ENCODE results near the gene TAOK1.
"Not testable (repeated sequence)": the region's sequence is repeated elsewhere in the genome, so short reads cannot be mapped to it uniquely, and the experiment has no call there.

TAOK1 gene

GRCh38 chr17:29449865-29450671, 59.9 kb downstream of the TAOK1 start:
- DNase-seq: no peak

DNA sequence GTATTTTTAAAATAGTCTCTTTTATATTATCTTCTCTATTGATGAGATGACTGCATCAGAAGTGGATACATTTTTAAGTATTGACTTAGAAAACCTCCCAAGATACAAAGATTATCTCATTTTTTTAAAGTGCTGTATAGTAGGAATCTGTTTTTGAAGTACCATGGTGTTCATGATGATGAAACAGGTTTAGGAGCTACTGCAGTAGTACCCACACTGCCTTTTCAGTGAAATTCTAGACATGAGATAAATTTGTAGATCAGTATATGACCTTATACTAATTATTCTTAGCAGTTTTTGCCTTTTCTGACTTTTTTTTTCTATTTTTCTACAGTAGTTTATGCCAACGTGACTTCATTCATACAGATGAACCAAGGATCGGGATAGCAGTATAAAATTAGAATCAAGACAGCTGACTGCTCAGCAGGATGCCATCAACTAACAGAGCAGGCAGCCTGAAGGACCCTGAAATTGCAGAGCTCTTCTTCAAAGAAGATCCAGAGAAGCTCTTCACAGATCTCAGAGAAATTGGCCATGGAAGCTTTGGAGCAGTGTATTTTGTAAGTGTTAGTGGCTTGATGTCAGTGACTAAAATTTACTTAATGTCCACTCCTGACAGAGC, 61.1 kb downstream of the TAOK1 start:
- DNase-seq: no peak

DNA sequence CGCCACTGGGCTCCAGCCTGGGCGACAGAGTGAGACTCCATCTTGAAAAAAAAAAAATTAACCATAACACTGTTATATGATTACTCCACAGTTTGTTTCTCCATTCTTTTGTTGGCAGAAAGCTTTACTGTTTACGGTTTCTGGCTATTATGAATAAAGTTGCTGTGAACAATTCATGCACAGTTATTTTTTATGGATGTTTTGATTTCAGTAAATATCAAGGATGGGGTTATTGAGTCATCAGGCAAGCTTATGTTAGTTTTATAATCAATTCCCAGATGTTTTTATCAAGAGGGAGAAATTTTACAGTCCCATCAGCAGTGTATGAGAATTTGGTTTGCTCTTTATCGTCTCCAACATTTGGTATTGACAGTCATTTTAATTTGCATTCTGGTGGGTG, 67.9 kb downstream of the TAOK1 start:
- no peak for DNase-seq

DNA sequence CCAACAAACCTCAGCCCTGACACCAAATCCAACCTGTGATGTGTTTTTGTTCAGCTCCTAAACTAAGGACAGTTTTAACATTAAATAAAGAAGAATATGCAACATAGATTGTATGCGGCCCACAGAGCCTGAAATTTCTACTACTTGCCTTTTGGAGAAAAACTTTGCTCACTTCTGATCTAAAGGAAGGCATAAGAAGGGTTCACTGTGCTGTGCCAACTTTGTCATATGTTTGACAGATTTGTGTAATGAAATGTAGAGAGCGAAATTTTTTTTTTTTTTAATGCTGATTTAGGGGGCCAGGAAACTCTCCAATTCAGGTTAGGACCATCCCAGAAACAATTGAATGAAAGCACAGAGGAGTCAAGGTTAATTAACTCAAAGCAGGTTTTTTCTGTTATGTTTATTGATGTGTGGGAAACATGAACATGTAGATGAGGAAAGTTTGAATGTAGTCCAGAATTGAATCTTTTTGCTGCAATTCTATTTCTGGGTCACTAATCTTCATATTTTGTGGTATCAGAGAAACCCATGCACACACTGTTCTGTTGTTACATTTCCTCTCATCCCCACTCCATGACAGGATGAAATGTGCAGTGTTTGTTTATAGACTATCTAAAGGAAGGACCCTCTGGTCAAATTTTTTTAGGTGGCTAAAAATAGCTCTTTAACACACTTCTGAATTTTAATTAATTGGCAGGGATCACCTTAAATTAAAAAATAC, 71.5 kb downstream of the TAOK1 start:
- no peak for DNase-seq

DNA sequence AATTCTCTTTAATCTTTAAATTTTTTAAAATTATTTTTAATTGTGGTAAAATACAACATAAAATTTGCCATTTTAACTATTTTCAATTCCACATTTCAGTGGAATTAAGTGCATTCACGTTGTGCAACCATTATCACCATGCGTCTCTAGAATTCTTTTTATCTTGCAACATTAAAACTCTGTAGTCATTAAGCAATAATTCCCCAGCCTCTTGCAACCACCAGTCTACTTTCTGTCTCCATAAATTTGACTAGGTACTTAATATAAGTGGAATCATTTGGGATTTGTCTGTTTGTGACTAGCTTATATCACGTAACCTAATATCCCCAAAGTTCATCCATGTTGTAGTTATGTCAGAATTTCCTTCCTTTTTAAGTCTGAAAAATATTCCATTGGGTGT, 79.1 kb downstream of the TAOK1 start:
- DNase-seq: no peak

- DNase-seq: not testable (repeated sequence)
Observed at GRCh38 chr17:29473437-29473836, 83.3 kb downstream of the TAOK1 start.

GRCh38 chr17:29474297-29474696, 84.1 kb downstream of the TAOK1 start:
- DNase-seq: no peak

- no peak for DNase-seq
Observed at GRCh38 chr17:29475891-29476290, 85.7 kb downstream of the TAOK1 start.

- DNase-seq: not testable (repeated sequence)
Observed at GRCh38 chr17:29480249-29480928, 90.2 kb downstream of the TAOK1 start.

GRCh38 chr17:29483503-29483902, 93.3 kb downstream of the TAOK1 start:
- DNase-seq: no peak

DNA sequence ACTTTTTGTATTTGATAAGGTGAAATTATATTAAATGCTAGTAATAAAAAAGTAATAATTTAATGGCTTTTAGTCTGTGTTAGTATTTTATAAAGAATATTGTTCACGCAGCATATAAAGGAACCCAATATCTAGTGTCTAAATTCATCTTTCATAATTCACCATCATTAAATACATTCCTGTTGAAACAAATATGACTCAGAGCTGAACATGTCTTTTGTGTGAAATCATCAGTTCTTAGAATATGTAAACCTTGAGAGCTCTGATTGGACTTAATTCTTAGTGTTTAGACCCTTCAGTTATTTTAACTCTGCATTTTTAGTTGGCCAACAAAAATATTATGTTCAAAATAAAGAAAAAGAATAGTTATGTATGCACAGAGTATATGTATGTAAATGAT, 104.8 kb downstream of the TAOK1 start:
- DNase-seq: no peak

- DNase-seq: no peak
Observed at GRCh38 chr17:29504711-29505110, 114.5 kb downstream of the TAOK1 start.

DNA sequence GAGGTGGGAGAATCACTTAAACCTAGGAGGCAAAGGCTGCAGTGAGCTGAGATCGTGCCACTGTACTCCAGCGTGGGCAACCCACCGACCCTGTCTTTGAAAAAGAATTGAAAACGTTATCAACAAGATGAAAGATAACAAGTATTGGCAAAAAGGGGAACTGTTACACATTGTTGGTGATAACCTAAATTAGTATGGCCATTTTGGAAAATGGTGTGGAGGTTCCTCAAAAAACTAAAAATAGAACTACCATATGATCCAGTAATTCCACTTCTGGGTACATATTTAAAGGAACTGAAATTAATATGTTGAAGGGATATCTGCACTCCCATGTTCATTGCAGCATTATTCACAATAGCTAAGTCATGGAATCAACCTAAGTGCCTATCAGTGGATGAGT, 115.7 kb downstream of the TAOK1 start:
- DNase-seq: no peak

DNA sequence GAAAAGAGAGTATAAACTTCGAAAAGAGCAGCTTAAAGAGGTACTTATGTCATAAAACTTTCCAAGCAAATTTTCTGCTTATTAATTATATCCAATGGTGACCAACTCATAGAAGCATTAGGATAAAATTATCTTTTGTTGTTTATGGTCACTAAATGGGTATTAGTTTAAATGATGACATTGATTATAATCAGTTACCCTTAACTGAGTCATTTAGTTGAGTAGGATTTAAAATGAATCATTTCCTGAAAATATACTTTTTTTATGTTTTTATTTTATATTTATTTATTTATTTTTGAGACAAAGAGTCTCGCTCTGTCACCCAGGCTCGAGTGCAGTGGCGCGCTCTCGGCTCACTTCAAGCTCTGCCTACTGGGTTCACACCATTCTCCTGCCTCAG, 120.8 kb downstream of the TAOK1 start:
- DNase-seq: no peak

GRCh38 chr17:29514792-29515191, 124.6 kb downstream of the TAOK1 start:
- no peak for DNase-seq

DNA sequence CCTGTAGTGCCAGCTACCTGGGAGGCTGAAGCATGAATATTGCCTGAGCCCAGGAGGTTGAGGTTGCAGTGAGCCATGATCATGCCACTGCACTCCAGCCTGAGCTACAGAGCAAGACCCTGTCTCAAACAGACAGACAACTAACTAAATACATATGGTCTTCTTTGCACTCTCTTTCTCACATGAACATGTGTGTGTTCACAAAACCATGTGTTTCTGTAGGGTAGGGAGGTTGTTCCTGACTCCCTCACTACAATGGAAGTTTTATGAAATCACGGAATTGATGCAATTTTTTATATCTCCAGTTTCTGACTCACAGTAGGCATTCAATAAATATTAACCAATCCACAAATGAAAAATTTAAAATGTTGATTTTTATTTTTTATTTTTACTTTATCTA, 128.2 kb downstream of the TAOK1 start:
- no peak for DNase-seq

GRCh38 chr17:29524692-29525091, 134.5 kb downstream of the TAOK1 start:
- no peak for DNase-seq

DNA sequence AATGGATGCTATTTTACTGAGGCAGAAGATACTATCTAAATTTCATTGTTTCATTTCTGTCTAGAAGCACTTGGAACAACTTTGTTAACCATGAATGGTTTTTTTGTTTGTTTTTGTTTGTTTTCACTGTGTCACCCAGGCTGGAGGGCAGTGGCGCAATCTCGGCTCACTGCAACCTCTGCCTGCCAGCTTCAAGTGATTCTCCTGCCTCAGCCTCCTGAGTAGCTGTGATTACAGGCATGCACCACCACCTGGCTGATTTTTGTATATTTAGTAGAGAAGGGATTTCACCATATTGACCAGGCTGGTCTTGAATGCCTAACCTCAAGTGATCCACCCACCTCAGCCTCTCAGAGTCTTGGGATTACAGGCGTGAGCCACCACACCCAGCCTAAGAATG, 136.2 kb downstream of the TAOK1 start:
- DNase-seq: no peak

DNA sequence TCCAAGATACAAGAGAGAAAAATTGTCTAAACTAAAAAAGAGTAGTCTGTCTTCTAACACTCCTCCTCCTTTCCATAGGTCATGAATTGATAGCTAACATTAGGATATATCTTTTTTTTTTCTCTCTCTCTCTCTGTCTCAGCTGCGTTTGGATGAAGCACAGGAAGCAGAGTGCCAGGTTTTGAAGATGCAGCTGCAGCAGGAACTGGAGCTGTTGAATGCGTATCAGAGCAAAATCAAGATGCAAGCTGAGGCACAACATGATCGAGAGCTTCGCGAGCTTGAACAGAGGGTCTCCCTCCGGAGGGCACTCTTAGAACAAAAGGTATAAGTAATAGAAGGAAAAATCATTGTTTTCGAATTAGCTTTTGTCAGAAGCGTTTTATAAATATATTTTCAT, 143.8 kb downstream of the TAOK1 start:
- no peak for DNase-seq

DNA sequence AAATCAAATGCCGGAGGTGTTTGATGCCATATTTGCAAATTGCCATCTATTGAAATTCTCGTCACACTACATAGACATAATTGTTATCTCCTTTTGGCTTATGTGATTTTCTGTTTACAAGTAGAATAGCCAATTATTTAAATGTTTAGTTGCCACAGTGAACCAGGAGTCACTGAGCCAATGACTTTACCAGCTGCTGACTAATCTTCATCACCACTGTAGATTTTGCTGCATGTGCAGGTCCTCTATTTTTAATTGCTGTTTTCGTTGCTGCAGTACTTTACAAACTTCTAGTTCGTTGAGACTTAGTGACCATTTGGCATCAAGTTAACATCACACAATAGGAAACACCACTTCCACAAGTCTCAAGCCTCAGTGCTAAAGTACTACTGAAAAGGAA, 153.9 kb downstream of the TAOK1 start:
- no peak for DNase-seq

DNA sequence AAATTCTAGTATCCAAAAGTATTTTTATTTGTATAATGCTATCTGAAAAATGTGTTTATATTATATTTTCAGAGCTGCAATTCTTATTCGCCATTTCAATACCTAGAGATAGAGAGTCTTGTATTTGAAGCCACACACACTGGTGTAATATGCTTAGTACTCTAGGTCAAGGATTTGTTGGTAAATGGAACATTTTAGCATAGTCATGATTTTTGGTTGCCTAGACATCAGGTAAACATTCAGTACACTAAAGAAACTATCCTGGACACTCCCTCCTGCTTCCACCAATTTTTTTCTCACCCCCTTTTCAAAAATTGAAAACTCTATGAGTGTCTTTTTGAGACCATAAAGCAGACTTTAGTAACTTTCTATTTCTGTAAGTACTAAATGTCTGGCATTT, 155.9 kb downstream of the TAOK1 start:
- DNase-seq: no peak

DNA sequence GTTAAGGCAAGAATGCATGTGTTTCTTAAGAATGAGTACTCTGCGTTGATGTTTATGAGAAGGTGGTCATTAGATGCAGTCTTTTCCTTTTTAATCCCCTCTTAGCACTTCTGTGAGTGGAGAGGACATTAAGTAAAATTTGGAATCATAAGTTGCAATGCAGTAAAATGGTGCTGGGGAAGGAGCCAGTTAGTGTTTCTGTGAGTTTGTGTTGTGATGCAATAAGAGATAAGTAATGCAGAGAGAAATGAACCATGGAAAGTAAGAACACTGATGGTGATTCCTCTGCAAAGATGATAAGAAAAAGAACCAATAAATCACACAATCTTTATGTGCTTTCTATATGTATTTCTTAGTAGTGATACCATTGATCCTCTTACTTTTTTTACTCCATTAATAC, 156.7 kb downstream of the TAOK1 start:
- no peak for DNase-seq

GRCh38 chr17:29549177-29549923, 159.2 kb downstream of the TAOK1 start:
- DNase-seq: no peak
